GM21526 (cell line): ENCODE measurements around the gene DNAJC5.
"Not testable (repeated sequence)": the region's sequence is repeated elsewhere in the genome, so short reads cannot be mapped to it uniquely, and the experiment has no call there.

Experiments
- ATAC-seq: cut with Tn5 transposase; IDR thresholded peaks from one replicate; pipeline ENCODE4 v1.9.1; 2021; ENCODE audit warnings: moderate library complexity; ENCODE audit not compliant: unreplicated experiment, low FRiP score

Gene DNAJC5

DNA sequence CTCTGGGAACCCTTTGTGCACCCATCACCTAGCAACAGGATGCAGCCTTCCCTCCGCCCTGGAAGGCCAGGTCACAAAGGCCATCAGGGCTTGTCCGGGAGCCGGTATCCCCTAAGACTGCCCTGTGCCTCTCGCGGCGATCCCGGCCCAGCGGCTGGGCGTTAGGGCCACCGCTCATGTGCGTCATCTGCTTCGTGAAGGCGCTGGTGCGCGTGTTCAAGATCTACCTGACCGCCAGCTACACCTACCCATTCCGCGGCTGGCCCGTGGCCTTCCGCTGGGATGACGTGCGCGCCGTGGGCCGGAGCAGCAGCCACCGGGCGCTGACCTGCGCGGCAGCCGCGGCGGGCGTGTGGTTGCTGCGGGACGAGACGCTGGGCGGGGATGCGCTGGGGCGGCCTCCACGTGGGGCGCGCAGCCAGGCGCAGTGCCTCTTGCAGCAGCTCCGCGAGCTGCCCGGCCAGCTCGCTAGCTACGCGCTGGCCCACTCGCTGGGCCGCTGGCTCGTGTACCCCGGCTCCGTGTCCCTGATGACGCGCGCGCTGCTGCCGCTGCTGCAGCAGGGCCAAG lies 33.5 kb upstream of the DNAJC5 start, which contains the start of gene ABHD16B:
TSS of gene ABHD16B (plus strand) at position 134 of the 570 bp plus-strand sequence. CDS start at position 177, 43 bp downstream.
- no peak for ATAC-seq

DNA sequence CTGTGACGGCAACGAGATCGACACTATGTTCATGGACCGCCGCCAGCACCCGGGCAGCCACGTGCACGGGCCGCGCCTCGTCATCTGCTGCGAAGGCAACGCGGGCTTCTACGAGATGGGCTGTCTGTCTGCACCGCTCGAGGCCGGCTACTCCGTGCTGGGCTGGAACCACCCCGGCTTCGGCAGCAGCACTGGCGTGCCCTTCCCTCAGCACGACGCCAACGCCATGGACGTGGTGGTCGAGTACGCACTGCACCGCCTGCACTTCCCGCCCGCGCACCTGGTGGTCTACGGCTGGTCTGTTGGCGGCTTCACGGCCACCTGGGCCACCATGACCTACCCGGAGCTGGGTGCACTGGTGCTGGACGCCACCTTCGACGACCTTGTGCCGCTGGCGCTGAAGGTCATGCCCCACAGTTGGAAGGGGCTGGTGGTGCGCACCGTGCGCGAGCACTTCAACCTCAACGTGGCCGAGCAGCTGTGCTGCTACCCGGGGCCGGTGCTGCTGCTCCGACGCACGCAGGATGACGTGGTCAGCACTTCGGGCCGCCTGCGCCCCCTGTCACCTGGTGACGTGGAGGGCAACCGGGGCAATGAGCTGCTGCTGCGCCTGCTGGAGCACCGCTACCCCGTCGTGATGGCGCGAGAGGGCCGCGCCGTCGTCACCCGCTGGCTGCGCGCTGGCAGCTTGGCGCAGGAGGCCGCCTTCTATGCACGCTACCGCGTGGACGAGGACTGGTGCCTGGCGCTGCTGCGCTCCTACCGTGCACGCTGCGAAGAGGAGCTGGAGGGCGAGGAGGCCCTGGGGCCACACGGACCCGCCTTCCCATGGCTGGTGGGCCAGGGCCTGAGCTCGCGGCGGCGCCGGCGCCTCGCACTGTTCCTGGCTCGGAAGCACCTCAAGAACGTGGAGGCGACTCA lies 32.7 kb upstream of the DNAJC5 start:
- no peak for ATAC-seq

DNA sequence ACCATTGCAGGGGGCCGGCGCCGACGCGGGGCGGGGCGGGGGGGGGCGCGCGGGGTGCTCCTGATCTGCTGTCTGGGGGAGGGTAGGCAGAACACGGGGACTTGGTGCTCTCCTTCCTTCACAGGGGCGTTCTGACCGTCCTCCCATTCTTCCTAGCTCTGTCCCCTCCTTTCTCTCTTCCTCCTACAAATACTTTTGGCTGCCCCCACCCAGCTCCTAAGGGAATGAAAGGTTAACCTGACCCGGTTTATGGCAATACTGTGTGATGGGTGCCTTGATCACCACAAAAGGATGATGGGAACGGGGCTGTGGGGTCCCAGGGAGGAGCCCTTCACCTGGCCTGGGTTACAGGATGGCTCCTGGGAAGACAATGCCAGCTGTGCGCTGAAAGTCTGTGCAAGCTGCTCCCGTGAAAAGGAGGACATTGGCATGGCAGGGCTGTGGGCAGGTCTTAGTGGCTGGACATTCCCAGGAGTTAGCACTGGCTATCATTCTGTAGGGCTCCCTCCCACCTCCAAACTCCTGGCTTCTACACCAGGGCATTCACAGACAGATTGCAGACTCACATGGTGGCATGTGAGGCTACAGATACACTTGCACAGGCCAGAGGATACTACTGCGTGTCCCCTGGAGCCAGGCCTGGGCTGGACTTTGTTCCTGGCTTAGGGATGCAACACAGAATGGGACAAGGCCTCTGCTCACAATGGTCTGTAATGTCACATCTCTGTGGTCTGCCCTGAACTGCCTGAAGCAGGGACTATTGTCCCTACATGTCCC lies 31.7 kb upstream of the DNAJC5 start:
- ATAC-seq: no peak

DNA sequence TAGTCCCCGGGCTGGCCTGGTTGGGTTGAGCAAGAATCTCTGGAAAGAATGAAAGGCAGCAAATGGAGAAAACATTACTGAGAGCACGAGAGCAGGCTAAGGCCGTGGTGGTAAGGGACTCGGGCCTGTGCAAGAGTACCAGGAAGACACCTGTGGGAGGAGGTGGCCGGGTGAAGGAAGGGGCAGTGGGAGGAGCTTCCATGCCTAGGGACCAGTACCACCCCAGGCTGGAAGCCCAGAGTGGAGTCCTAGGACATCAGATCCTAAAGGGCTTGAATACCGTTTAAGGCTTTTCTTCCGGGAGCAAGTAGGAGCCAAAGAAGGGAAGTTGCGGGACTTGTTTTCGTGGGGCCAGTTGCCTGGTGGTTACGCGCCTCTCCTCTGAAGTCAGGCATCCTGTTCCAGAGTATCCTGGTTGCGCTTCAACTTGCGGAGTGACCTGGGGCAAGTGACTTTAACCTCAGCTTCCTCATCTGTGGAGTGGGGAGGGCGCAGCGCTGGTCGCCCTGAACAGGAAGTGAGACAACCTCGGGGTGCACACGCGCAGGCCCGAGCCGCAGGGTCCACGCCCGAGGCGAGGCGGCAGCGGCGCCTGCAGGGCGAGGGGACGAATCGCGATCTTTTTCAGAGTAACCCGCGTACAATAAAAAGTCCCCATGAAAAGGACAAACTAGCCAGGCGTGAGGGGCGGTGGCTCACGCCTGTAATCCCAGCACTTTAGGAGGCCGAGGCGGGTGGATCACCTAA lies 31.0 kb upstream of the DNAJC5 start:
- peak; percentile 57 for ATAC-seq

DNA sequence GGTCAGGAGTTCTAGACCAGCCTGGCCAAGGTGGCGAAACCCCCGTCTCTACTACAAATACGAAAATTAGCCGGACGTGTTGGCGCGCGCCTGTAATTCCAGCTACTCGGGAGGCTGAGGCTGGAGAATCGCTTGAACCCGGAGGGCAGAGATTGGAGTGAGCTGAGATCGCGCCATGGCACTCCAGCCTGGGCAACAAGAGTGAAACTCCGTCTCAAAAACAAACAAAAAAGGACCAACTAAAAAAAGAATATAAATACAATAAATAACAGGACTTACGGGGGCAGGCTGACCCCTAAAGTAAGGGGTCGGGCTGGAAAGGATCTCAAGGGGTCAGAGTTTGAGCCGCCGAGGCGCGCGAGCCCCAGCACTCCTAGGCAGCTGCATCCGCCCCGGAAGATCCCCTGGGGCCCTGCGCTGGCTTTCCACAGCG lies 30.4 kb upstream of the DNAJC5 start:
- no peak for ATAC-seq

DNA sequence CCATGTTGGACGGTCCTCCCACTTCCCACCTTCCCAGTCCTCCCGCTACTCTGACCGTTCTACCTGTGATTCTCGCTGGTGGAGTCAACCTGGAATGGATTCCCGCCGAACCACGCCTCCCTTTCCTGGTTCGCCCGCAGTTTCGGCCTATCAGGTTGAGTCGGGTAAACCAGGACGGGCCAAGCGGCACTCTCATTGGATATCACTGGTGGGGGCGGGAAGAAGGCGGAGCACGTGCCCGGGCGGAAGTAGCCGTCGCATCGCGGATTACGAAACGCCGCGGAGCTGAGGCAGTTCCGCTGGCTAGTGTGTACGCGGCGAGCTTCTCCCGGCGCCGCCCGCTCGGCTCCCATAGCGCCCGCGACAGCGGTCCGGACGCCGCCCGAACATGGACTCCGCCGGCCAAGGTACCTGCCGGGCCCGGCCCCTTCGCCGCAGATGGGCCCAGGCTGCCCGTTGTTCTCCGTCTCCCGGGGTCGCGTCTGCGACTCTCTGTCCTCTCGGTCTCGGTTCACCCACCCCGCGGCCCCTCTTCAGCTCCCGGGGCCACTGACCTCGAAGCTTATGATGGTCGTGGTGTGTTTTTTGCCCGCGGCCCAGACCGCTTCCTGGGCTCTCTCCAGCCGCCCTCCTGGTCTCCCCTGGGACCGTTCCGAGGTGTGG lies 29.8 kb upstream of the DNAJC5 start, which contains the start of gene TPD52L2:
TSS of gene TPD52L2 (plus strand) at position 293 of the 663 bp plus-strand sequence. CDS start at position 389, 96 bp downstream.
- ATAC-seq: peak; percentile 60

DNA sequence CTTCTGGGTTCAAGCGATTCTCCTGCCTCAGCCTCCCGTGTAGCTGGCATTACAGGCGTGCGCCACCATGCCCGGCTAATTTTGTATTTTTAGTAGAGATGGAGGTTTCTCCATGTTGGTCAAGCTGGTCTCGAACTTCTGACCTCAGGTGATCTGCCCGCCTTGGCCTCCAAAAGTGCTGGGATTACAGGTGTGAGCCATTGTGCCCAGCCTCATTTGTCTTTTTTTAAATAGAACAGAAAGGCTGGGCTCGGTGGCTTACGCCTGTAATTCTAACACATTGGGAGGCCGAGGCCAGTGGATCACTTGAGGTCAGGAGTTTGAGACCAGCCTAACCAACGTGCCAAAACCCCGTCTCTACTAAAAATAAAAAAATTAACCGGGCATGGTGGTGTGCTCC lies 27.9 kb upstream of the DNAJC5 start:
- not testable (repeated sequence) for ATAC-seq

DNA sequence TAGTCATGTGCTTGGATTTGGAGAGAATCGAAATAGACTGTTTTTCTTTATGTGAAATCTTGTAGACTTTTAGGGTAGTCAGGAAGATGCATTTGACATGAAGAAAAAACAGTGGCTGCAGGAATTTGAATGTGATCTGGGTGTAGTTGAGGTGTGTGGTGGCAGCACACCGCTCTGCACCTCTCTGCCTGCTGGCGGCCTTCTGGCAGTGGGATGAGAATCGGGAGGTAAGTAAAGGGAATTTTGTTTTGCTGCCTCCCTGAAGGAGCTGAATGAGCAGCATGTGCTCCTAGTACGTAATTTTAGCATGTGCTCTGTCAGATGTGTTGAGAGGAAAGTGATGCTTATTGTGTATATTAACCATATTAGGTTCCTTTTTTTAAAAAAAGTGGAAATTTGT lies 26.7 kb upstream of the DNAJC5 start:
- no peak for ATAC-seq

DNA sequence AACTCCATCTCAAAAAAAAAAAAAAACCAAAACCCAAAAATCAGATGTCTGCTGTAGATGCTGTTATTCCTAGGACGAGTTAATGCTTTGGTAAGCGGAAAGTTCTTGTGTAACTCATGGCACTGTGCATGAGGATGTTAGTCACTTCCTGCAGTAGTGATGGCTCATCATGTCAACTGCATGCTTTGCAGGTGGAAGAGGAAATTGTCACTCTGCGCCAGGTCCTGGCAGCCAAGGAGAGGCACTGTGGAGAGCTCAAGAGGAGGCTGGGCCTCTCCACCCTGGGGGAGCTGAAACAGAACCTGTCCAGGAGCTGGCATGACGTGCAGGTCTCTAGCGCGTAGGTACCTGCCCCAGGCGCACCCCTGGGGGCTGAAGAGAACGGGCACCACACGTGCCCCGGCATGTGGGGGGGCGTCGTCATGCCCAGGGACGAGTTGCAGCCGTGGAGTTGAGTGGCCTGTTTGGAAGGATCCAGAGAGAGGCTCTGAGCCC lies 21.4 kb upstream of the DNAJC5 start:
- ATAC-seq: no peak

DNA sequence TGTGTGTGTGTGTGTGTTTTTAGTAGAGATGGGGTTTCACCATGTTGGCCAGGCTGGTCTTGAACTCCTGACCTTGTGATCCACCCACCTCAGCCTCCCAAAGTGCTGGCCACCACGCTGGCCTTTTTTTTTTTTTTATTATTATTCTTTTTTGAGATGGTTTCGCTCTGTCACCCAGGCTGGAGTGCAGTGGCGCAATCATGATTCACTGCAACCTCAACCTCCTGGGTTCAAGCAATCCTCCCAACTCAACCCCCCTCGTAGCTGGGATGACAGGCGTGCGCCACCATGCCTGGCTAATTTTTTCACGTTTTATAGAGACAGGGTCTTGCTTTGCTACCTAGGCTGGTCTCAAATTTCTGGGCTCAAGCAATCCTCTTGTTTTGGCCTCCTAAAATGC lies 20.7 kb upstream of the DNAJC5 start:
- not testable (repeated sequence) for ATAC-seq

DNA sequence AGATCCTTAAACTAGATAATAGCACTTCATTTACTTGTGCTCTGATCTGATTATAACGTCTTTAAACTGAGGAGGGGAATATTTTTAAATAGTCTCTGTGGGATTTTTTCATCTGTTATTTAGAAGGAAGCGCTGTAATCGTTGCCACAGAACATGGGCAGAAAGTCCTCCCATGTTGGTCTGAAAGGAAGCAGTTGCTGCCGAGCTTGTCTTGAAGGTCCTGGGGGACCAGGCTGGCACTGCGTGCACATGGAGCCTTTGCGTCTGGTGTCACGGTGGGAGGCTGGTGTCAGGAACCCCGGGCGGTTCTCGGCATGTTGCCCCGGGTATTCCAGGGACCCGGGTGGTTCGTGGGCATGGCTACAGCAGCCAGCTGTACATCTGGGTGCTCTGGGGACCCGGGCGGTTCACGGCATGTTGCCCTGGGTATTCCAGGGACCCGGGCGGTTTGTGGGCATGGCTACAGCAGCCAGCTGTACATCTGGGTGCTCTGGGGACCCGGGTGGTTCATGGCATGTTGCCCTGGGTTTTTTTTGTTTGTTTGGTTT lies 18.4 kb upstream of the DNAJC5 start:
- ATAC-seq: no peak

DNA sequence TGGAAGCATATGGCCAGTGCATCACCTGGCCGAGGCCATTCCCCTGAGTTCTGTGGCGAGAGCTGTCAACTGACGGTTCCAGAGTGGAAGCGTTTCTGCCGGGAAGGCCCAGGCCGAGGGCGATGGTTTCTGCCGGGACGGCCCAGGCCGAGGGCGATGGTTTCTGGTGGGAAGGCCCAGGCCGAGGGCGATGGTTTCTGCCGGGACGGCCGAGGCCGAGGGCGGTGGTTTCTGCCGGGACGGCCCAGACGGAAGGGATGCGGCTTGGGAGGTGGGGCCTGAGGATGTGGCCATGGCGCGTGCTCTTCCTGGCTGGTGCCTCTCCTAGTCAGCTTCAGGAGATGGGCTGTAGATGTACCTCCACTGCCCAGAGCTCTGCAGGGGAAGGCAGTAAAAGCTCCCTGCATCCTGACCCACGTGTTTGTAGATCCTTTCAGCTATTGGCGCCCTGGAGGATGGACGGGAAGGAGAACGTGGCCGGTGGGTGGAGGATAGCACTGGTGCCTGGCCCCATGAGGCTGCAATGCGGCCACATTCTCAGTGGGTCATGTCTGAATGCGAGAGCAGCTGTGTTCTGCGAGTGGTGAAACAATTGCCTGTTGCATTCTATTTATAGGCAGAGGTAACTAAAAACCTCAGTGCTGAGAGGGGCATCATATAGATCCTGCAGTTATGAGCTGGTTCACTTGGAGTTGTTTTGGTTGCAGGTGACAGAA lies 17.0 kb upstream of the DNAJC5 start:
- ATAC-seq: no peak

DNA sequence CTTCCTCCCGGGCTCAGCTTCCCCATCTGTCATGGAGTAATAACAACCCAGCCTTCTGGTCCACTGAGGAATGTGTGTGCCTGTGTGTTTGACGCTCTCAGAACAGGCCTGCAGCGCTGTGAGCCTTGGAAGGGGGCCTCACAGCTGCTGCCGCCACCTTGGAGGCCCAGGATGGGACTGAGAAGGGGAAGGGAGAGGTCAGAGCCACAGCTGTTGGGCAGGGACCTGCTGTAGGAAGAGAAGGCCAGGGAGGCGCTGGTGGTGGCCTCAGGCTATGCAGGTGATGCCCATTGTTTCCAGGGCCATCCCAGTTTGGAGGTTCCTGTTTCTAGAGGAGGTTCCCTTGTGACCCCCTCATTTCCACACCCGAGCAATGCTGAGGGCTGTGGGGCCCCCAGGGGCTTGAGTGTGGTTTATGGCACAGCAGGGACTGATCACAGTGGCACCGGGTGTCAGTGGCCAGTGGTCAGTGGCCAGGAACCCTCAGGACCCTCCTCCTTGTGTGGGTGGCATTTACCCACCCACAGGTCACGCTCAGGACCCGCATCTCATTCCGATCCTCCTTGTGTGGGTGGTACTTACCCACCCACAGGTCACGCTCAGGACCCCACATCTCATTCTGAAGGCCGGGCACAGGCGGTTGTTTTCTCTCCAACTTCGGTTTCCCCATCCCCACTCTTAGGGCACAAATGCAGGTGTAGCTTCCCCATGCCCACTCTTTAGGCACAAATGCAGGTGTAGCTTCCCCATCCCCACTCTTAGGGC lies 15.8 kb upstream of the DNAJC5 start:
- no peak for ATAC-seq

DNA sequence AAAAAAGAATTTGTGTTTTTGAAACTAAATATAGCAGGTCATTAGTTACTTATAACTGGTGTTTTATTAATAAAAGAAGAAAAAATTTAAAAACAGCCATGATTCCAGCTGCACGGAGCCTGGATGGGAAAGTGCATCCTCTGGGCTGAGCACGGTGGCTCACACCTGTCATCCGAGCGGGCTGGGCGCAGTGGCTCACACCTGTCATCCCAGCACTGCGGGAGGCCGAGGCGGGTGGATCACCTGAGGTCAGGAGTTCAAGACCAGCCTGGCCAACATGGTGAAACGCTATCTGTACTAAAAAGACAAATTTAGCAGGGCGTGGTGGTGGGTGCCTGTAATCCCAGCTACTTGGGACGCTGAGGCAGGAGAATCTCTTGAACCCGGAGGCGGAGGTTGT lies 14.0 kb upstream of the DNAJC5 start:
- ATAC-seq: not testable (repeated sequence)

DNA sequence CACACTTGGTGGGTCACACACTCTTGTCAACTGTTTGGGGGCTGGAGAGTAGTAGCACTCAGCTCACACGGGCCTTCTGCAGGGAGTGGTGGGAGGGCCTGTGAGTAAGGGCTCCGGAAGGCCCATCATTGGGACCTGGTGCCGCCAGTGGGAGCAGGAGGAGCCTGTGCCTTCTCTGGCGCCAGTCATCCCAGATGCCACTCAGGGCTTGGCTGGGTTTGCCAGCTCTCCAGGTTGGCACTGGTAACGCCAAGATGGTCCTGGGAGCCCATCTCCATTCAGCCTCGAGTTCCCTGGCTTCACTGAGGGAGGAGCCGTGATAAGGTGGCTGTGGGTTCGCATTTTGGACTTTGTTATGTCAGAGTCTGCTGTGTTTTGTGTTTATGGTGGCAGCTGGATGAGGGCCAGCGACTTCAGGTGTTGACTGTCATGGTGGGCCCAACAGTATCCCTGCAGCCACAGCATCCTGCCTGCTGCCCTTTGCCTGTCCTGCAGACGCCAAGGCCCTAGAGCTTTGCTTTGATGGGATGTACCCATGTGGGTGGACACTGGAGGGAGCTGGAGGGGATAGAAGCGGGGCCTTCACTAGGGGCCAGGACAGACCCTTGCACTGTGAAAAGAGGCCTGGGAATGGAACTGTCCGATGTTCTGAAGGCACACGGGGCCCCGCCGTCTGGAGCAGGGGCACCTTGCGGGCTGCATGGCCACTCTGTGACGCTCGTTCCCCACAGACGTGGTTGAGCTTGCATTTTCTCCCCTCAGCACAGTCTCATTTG lies 13.3 kb upstream of the DNAJC5 start:
- no peak for ATAC-seq

DNA sequence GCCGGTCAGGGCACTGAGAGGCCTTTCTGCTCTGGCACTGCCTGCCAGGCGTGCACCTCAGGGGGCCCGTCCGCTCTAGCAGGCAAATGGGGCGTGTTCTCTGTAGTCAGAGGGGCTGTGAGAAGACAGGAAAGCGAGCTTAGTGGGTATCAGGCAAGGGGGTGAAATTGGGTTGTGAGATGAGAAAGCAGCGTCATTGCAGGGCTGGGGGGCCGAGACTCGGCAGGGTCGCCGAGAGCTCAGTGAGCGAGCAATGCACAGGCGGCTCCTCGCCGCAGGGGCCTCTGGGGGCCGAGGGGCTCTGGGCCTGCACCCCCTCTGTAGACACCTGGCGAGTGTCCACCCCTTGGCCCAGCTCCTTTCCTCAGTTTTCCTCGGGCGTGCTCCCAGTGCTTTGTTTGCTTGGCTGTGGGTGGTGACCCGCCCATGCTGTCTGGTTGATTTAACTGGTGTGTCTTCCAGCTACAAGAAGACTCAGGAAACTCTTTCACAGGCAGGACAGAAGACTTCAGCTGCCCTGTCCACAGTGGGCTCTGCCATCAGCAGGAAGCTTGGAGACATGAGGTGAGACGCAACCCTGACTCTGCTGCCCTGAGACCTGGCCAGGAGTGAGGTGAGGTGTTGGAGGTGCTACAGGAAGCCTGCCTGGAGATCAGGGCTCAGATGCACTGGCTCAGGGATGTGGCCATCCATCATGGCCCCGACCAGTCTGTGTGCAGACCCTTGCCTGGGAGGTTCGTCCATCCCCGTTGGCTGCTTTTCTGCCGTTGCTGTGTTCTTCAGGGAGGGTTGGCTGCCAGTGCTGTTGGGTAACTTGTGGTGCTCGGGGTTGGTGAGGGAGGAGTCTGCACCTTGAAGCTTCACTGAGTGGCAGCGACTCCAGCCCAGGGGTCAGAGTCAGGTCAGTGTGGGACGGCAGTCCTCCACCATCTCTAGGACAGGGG lies 12.4 kb upstream of the DNAJC5 start:
- no peak for ATAC-seq
